OCI-M2 (cell line): Measurements from ENCODE around the gene FKBP10.
"Not testable (repeated sequence)": the region's sequence is repeated elsewhere in the genome, so short reads cannot be mapped to it uniquely, and the experiment has no call there.

ENCODE experiments used
- DNase-seq: peaks from one replicate; lab custom pipeline; 2025; ENCODE audit not compliant: unreplicated experiment; lab: John Stamatoyannopoulos, UW

Gene FKBP10, protein sequence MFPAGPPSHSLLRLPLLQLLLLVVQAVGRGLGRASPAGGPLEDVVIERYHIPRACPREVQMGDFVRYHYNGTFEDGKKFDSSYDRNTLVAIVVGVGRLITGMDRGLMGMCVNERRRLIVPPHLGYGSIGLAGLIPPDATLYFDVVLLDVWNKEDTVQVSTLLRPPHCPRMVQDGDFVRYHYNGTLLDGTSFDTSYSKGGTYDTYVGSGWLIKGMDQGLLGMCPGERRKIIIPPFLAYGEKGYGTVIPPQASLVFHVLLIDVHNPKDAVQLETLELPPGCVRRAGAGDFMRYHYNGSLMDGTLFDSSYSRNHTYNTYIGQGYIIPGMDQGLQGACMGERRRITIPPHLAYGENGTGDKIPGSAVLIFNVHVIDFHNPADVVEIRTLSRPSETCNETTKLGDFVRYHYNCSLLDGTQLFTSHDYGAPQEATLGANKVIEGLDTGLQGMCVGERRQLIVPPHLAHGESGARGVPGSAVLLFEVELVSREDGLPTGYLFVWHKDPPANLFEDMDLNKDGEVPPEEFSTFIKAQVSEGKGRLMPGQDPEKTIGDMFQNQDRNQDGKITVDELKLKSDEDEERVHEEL

DNA sequence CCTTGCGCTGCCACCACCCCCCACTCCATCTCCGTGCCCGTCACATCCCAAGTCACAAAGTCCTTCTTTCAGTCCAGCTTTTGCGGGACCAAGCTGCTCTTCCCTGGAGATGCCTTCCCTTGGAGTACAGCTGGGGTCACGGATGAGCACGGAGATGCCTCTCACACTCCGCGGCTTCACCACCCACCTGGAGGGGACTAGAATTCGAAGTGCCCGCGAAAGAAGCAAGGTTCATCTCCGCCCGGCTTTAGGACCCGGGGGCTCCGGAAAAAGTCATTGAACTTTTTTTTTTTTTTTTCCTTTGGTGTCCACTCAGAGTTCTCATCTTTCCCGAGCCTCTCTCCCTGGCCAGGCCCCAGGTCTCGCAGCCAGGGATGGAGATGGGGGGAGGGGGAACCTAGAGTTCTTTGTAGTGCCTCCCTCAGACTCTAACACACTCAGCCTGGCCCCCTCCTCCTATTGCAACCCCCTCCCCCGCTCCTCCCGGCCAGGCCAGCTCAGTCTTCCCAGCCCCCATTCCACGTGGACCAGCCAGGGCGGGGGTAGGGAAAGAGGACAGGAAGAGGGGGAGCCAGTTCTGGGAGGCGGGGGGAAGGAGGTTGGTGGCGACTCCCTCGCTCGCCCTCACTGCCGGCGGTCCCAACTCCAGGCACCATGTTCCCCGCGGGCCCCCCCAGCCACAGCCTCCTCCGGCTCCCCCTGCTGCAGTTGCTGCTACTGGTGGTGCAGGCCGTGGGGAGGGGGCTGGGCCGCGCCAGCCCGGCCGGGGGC lies at the start of gene FKBP10:
TSS of gene FKBP10 (plus strand) at position 624 of the 771 bp plus-strand sequence. CDS start at position 655, 31 bp downstream.
- no peak for DNase-seq

DNA sequence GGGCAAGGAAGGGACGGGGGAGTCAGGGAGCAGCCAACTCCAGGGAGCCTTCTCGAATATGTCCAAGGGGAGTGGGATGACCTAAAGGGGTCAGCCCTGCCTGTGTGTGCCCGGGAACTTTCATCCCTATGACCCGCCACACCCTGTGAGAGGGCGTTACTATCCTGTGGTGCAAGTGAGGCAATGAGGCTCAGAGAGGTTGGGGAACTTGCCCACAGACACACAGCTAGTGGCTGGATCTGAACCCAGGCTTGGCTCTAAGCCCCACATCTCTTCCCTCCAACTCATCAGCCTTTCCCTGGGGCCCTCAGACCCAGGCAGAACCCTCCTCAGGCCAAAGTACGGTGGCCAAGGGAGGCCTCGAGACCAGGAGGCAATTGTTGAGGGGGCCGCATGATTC lies 49.5 kb upstream of the FKBP10 start:
- DNase-seq, result no peak

GRCh38 chr17:41766135-41766534 lies 46.7 kb upstream of the FKBP10 start:
- DNase-seq, result no peak

DNA sequence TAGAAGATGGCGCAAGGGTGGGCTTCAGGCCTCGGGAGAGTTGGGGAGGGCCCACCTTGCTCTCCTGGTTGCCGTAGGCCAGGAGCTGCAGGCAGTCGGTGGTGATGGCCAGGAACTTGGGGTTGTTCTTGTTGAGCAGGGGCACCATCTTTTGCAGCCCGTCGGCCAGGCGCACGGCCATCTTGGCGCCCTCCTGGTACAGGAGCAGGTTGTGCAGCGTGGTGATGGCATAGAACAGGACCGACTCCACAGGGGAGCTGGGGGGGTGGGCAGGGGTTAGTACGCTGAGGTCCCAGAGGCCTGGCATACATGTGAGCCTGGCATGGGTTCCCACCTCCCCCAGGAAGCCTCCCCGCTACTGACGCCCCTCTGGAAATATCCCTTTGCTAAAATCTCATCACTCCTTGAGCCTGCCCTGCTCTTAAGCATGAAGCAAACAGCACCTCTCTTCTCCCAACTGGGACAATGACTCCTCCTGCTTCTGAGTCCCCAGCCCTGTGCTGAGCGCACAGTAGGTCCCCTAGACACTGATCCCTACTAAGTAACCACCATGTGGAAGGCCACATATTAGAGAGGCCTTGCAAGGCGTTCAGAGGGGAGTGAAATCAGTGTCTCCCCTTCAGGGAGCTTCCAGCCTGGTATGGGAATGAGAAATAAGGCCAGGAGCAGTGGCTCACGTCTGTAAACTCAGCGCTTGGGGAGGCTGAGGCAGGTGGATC lies 45.3 kb upstream of the FKBP10 start:
- no peak for DNase-seq

DNA sequence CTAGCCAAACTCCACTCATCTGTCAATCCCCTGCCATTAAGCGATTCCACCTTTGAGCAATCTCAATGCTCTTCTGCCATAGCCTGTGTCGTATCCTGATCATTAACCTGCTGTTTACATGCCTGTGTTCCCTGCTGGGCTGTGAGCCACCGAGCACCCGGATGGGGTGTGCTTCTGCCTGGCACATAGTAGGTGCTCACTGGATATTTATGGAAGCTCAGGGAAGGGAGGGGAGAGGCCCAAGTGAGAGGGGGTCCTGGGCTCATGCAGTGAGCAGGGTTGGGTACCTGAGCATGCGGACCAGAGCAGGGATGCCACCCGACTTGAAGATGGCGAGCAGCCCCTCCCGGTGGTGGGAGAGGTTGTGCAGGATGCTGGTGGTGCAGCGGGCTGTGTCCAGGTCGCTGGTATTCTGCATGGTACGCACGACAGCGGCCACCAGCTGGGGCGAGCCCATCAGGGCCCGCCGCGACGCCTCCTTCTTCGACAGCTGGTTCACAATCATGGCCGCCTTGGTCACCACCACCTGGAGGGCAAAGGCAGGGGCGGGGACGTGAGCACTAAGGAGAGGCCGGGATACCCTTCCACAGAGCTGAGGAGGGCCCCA lies 44.0 kb upstream of the FKBP10 start:
- DNase-seq, result no peak

DNA sequence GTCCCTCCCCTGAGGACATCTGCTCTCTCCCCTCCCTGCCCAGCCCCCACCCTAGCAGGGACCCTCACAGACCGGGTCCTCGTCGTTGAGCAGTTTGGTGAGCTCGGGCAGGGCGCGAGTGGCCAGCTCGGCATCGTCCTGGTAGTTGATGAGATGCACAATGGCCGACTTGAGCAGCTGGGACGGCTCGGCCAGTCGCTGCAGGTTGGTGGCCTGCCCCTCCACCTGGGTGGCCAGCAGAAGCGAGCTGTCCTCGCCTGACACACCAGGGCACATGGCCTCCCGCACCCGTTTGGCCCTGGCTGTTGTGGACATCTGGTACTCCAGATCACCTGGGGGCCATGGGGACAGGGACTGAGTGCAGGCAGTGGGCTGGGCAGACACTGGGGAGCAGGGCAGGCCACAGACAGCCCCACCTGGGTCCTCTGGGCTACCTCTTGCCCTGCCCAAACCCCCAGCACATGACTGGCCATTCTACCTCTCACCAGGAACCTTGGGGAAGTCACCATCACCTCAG lies 43.4 kb upstream of the FKBP10 start:
- no peak for DNase-seq

GRCh38 chr17:41769985-41770384 lies 42.8 kb upstream of the FKBP10 start:
- no peak for DNase-seq

DNA sequence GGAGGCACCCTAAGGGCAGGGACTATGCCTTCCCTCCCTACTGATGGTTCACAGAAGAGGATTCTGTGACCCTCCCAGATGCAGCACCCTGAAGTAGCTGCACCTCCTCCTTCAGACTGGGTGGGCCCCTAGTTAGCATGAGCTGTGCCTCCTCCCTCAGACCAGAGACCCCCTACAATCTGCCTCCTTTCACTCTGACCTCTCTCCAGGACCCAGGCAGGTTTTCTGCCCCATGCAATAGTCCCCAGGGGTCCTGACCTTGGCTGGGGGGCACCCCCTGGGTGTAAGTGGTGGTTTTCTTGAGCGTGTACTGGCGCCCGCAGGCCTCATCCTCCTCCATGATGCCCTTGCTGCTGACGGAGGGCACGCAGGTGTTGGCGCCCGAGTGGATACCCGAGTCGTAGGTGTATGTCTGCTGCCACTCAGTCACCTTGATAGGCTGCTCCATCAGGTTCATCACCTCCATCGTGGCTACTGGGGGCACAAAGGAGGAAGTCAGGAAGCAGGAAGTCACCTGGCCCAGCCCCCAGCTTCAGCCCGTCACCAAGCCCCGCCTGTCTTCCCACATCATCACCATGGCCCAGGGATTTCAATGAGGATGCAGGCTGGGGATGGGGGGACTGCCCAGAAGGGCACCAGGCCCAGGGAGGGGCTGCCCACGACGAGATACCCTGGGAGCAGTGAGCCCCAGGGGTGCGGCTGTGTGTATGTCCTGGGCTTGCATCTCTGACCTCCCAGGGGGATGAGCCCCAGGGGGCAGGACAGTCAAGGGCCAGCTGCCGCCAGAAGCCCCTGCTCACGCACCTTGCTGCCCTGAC lies 41.2 kb upstream of the FKBP10 start:
- DNase-seq, result no peak

- DNase-seq, result no peak
Measured at GRCh38 chr17:41772218-41772585, 40.6 kb upstream of the FKBP10 start.

DNA sequence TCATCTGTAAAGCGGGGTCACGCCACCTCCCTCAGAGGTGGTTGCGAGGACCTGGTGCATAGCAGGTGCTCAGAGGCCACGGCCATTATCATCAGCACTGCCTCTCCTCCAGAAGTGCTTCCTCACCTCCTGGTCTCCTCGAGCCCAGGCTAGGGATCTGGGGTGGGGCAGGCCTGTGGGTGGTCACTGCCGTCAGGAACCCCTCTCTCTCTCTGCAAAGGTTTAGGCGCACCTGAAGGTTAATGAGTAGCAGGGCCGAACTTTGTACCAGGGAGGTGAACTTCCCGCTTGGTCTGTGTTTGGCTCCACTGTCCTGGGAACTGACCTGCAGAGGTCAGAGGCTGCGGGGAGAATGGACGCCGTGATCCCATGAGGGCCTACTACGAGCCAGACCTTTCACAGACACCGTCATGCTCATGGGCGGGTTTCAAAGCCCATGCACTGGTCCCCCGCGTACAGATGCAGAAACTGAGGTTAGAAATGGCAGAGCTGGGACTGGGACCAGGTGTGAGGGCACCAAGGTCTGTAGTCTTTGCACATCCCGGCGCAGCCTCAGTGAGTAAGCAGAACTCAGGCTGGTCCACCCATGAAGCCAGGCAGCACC lies 40.1 kb upstream of the FKBP10 start:
- no peak for DNase-seq

- DNase-seq, result no peak
Measured at GRCh38 chr17:41773190-41773588, 39.6 kb upstream of the FKBP10 start.

DNA sequence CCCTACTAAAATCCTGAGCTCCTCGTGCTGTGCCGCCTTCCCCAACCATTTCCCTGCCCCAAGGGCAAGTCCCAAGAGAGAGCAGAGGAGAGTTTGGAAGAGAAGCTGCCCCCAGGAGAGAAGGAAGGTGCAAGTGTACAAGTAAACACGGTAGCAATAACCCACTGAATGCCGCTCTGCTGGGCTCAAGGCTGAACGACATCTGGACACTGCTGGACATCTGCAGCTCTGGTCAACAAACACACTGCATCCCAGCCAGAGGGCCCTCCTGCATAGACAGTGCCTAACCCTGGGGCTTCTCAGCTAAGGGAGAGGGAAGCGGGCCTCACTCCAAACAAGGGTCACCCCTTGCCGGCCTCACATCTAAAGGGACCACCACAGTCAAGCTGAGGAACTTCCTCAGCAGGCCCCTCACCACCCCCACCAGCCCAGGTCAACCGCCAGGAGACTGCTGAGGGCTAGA lies 39.0 kb upstream of the FKBP10 start:
- DNase-seq, result no peak

DNA sequence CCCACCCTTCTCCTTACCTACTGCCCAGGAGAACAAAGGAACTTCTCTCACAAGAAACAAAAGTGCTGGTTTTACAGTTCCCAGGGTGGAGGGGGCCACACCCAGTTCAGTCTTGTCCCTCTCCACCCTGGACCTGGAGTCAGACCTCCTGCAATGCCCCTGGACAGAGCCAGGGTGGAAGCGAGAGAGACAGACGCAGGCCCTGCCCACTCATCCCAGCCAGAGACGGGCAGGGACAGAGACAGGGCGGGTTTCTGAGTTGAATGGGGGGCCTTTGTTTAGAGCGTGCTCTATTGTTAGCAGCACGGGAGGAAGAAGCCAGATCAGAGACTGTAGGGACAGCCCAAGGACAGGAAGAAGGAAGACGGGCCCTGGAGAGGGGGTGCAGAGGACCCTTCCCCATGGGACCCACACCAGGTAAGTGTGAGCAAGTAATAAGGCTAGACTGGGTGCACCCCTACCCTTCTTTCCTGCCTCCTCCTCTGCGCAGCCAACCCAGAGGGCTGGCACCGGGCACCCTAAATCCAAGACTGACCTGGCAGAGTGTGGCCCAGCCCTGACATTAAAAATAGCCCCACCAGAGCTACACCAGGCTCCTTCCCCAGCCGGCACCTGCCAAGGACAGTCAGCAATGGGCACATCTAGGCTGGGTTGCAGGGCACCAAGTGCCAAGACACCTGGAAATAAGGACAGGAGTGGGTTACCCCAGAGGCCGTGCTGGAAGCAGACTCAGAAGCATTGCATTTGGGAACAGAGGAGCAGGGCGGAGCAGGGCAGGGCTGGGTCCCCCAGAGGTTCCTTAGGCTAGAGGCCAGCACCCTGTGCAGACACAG lies 37.2 kb upstream of the FKBP10 start:
- no peak for DNase-seq

DNA sequence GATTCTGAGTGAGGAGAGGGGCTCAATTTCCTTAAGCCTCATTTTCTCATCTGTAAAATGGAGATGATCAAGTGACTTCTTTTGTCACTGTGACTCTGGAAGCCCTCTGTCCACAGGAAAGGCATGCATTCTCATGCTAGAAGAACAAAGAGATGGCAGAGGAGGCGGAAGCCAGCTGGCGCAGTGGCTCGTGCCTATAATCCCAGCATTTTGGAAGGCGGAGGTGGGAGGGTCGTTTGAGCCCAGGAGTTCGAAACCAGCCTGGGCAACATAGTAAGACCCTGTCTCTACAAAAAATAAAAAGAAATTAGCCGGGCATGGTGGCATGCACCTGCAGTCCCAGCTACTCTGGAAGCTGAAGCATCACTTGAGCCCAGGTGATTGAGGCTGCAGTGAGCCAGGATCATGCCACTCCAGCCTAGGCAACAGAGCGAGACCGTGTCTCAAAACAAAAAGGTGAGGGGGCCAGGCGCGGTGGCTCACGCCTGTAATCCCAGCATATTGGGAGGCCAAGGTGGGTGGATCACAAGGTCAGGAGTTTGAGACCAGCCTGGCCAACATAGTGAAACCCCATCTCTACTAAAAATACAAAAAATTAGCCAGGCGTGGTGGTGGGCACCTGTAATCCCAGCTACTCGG lies 36.4 kb upstream of the FKBP10 start:
- not testable (repeated sequence) for DNase-seq

DNA sequence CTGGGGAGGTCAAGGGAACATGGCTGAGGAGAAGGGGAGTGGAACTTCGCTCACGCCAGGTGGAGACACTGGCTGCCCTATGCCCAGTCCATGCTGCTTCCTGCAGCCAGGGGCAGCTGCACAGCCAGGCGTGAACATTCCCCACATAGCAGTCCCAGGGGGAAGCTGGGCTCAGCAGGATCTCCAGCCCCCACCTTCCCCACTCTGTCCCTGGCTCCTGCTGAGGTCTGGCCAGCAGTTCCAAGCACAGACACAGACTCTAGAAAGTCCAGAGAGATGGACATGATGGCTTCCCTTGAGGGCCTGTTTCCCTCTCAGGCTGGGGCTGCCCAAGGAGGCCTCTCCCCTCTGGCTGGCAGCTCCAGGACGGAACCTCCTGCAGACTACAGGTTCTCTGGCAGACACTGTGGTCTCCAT lies 35.6 kb upstream of the FKBP10 start:
- DNase-seq, result no peak

DNA sequence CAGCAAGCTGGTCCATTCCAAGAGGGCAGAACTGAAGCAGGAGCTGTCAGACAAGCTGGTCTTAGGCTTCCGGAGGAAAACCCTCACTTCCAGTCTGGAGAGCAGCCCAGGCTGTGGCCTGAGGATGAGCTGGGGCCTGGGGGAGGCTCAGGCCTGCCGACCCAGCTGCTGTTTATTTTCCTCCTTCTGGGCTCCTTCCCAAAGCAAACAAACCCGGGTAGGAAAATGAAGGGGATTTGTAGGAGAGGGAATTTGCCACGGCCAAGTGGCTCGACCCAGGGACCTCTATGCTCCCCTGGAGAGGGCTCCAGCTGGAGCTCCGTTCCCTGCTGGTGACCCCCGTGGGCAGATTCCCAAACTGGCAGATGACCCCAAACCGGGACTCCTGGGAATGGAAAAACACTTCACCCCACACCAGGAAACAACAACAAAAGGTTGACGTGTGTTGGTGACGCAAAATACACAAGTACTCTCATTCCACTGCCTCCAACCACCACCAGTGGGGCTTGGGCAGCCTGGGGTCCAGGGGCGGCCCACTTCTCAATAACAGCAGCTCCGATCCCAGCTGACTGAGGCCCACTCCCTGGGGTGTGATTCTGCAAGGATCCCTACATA lies 35.1 kb upstream of the FKBP10 start:
- no peak for DNase-seq

- DNase-seq, result no peak
Measured at GRCh38 chr17:41779954-41780353, 32.9 kb upstream of the FKBP10 start.
